ENCODE data around the gene MAX.

MAX gene, protein sequence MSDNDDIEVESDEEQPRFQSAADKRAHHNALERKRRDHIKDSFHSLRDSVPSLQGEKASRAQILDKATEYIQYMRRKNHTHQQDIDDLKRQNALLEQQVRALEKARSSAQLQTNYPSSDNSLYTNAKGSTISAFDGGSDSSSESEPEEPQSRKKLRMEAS

GRCh38 chr14:65102441-65103149, at the start of gene MAX:
Gene MAX, minus strand, starts transcription at chr14:65102517. Its CDS starts 178 bp downstream, at chr14:65102339.
- DNase-seq = peak; percentile 96

- DNase-seq = no peak
Observed at GRCh38 chr14:65151609-65151956, 49.3 kb upstream of the MAX start.

DNA sequence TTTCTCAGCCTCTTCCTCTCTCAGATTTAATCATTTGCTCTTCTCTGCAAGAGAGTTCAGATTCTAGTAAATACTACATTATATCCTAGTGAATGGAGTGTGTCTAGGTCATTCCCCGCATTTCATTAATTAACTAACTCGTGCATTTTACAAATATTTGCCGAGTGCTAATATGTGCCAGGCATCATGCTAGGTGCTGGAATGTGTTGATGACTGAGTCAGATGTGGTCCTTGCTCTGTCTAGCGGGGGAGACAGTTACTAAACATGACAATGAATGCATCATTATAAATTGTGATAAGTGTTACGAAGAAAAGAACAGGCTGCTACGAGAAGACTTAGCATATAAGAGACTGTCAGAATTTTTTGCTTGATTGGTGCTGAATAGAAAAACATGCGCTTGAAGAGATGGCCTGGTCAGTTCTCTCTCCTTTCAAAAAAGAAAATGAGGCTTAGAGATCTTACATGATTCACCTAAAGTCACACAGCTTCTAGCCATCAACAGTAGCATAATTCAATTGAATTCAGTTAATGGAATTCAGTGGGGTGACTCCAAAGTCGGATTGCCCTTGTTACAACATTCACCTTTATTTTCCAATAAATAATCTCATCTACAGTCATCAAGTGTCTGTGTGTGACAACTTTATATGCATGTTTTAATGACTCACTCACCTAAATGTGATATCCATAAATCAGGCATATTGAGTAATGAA, 48.7 kb upstream of the MAX start:
- no peak for DNase-seq

DNA sequence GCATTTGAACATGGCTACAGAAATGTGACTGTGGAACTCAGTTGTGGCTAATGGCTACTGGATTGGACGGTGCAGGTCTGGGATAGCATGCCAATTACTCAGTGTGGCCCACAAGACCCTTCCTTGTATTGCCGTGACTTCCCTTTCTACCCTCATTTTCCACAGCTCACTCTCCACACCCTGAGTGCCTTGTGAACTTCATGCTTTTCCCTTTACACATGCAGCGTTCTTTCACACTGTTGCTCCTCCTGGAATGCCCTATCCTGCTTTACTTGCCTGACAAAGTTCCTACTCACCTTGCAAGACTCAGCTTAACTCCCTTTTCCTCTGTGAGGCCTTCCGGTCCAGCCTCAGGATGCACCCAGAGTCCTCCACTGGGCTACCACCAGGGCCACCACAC, 46.8 kb upstream of the MAX start:
- no peak for DNase-seq

- no peak for DNase-seq
Observed at GRCh38 chr14:65144170-65144569, 41.9 kb upstream of the MAX start.

- no peak for DNase-seq
Observed at GRCh38 chr14:65142914-65143625, 40.8 kb upstream of the MAX start.

GRCh38 chr14:65142429-65142828, 40.1 kb upstream of the MAX start:
- DNase-seq = no peak

- no peak for DNase-seq
Observed at GRCh38 chr14:65141523-65141922, 39.2 kb upstream of the MAX start.

DNA sequence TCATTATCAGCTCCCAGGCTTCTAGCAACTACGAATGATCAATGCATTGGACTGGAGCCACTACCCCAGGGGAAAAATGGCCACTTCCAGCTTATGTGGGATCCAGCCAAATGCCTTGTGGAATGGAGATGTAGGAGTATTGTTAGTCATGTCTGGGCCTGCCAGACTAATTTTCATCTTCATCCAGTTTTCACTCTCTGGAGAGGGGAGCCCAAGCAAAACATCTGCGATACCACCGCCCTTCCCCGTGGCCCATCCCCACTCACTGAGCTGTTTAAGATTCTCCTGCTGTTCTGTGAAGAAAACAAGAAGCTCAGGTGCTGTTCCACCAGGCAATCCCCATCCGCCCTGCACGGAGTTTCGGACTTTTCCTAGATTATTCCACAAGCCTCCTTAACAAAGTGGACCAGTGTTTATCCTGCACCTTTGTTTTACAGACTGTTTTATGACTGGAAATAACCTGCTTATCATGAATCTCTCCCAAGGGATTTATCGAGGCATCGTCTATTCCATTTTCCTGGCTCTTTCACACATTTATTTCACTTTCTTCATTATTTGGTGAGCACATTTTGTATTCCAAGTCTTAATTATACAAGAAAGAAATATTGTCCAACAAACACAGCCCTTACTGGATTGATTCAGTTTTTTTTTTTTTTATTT, 35.5 kb upstream of the MAX start:
- DNase-seq = no peak

- no peak for DNase-seq
Observed at GRCh38 chr14:65134651-65135579, 32.6 kb upstream of the MAX start.

GRCh38 chr14:65132855-65133254, 30.5 kb upstream of the MAX start:
- DNase-seq = no peak

- no peak for DNase-seq
Observed at GRCh38 chr14:65131301-65131701, 29.0 kb upstream of the MAX start.

GRCh38 chr14:65128096-65128495, 25.8 kb upstream of the MAX start:
- no peak for DNase-seq

GRCh38 chr14:65117769-65118745, 15.7 kb upstream of the MAX start:
- DNase-seq = no peak

DNA sequence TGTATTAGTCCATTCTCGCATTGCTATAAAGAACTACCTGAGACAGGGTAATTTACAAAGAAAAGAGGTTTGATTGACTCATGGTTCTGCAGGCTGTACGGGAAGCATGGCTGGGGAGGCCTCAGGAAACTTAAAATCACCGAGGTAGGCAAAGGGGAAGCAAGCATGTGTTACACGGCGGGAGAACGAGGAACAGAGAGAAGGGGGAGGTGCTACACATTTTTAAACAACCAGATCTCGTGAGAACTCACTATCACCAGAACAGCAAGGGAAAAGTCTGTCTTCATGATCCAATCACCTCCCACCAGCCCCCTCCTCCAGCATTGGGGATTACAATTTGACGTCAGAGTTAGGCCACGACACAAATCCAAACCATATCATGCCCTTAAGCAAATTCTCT, 13.3 kb upstream of the MAX start:
- no peak for DNase-seq

GRCh38 chr14:65110525-65110924, 8.2 kb upstream of the MAX start:
- no peak for DNase-seq

- DNase-seq = no peak
Observed at GRCh38 chr14:65109357-65109756, 7.0 kb upstream of the MAX start.

DNA sequence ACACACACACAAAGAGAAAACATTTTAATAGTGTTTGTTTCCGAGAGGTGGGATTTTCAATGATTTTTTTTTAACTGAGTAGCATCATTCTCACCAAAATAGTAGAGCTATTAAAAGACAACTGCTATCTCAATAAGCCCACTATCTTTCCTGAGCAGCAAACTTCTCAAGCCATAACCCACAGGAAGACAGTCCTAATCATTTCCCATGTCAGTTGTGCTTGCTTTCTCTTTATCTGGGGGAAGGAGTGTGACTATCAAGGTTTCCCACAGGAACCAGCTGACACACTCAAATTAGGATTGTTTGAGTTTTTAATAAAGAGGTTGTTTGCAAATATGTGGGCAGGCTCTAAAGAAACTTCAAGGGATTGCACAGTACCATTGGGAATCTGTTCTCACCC, 4.9 kb upstream of the MAX start:
- no peak for DNase-seq

- no peak for DNase-seq
Observed at GRCh38 chr14:65106736-65107135, 4.4 kb upstream of the MAX start.

DNA sequence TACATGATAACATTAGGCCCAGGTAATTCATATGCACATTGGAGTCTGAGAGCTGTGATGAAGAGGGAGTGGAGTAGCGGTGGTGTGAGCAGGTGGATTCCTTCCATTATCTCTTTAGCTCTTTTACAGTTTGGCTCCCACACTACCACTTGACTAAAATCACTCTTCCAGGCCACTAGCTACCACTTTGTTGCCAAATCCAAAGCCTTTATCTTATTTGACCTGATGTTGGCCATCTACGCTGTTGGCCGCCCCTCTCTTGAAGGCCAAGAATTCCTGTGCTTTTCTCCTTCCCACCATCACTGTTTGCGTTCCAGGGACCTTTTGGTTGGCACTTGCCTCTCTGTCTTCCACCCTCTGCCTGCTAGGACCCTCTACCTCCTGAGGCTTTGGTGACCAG, 4.0 kb upstream of the MAX start:
- DNase-seq = no peak

DNA sequence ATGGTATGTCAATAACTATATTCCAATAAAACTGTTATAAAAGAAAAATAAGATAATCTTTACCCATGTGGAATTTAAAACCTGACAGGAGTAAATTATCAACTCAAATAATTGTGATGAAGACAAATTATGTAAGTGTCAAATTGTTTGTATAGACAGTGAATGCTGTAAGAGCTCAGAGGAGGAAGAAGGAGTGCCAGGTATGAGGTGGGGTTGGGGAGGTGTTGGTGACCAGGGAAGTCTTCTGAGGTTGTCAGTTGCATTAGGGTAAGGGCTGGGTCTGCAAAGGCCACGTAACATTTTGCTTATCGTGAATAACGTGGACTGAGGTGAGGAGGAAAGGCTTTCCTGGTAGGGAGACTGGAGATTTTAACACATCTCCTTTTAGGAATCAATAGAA, 2.5 kb upstream of the MAX start:
- no peak for DNase-seq

Measured in NCI-H187 (cell line).